Measurements from ENCODE around the gene BIN2.

- TF ChIP-seq POLR2AphosphoS5 (IDR thresholded peaks at IDR 0.05; ENCODE audit: low read length) (no peak), CHD4 (IDR thresholded peaks at IDR 0.05) (no peak), RCOR1 (conservative IDR thresholded peaks at IDR 0.05; ENCODE audit: low read depth, low read length) (no peak), CTCF (IDR thresholded peaks at IDR 0.05 in 2 of 3, conservative IDR thresholded peaks at IDR 0.05 in 1 of 3; ENCODE audit: control insufficient read depth in 2 of 3, extremely low read depth in 1 of 3, insufficient read depth in 1 of 3, low read depth in 3 of 3, low read length in 3 of 3) (no peak), NRF1 (conservative IDR thresholded peaks at IDR 0.05; ENCODE audit: low read depth, low read length) (no peak)
Measured at GRCh38 chr12:51329742-51330141, 5.8 kb upstream of the BIN2 start.
